H9 (cell line): ENCODE data around the gene ZNF2. TPM values are rescaled to one million over a fixed set of nuclear protein-coding genes. Genes with fewer than 3 reads are reported as not detected.

Experiments
- DNase-seq: peaks from one replicate; pipeline ENCODE4 v3.0.0-alpha.2; 2017
- H2AFZ ChIP-seq: one replicate; pipeline ENCODE4 v1.6.1; 2013; ENCODE audit warnings: mild to moderate bottlenecking, low read length, control low read depth, moderate library complexity
- H2AK5ac ChIP-seq: 2 replicates; pipeline ENCODE4 v1.6.1; 2013; ENCODE audit warnings: low read length, control low read depth, mixed read lengths; ENCODE audit not compliant: insufficient read length
- H2BK120ac ChIP-seq: one replicate; pipeline ENCODE4 v1.6.1; 2013; ENCODE audit warnings: low read depth, mild to moderate bottlenecking, low read length, control low read depth, inconsistent platforms; ENCODE audit not compliant: poor library complexity, severe bottlenecking
- H2BK12ac ChIP-seq: 2 replicates; pipeline ENCODE4 v1.6.1; 2013; ENCODE audit warnings: low read length, control low read depth, mixed read lengths, low read depth; ENCODE audit not compliant: insufficient read length
- H2BK15ac ChIP-seq: 2 replicates; pipeline ENCODE4 v1.6.1; 2013; ENCODE audit warnings: low read depth, low read length, control low read depth
- H2BK20ac ChIP-seq: one replicate; pipeline ENCODE4 v1.6.1; 2013; ENCODE audit warnings: low read depth, mild to moderate bottlenecking, low read length, control low read depth, inconsistent platforms; ENCODE audit not compliant: poor library complexity, severe bottlenecking
- H2BK5ac ChIP-seq: 2 replicates; pipeline ENCODE4 v1.6.1; 2013; ENCODE audit warnings: low read length, control low read depth, mixed read lengths; ENCODE audit not compliant: insufficient read length
- H3K14ac ChIP-seq: 2 replicates; pipeline ENCODE4 v1.6.1; 2013; ENCODE audit warnings: low read length, control low read depth; ENCODE audit not compliant: insufficient read depth
- H3K18ac ChIP-seq: 2 replicates; pipeline ENCODE4 v1.6.1; 2013; ENCODE audit warnings: low read depth, mild to moderate bottlenecking, mixed read lengths, low read length, control low read depth; ENCODE audit not compliant: insufficient read length
- H3K23ac ChIP-seq: 2 replicates; pipeline ENCODE4 v1.6.1; 2013; ENCODE audit warnings: low read length, control low read depth, mixed read lengths, low read depth; ENCODE audit not compliant: insufficient read length
- H3K23me2 ChIP-seq: 2 replicates; pipeline ENCODE4 v1.6.1; 2013; ENCODE audit warnings: low read depth, mild to moderate bottlenecking, mixed read lengths, low read length, control low read depth; ENCODE audit not compliant: insufficient read length, poor library complexity, severe bottlenecking
- H3K27ac ChIP-seq: 2 replicates; pipeline ENCODE4 v1.5.1; 2013; ENCODE audit warnings: low read length, control low read depth, mixed read lengths, low read depth; ENCODE audit not compliant: insufficient read length
- H3K27me3 ChIP-seq: 2 replicates; pipeline ENCODE4 v1.6.1; 2013; ENCODE audit warnings: low read length, control low read depth, inconsistent platforms; ENCODE audit not compliant: insufficient read depth
- H3K4ac ChIP-seq: 2 replicates; pipeline ENCODE4 v1.6.1; 2013; ENCODE audit warnings: low read depth, mild to moderate bottlenecking, control low read depth, inconsistent platforms, low read length, moderate library complexity
- H3K4me1 ChIP-seq: 2 replicates; pipeline ENCODE4 v1.6.1; 2013; ENCODE audit warnings: low read length, control low read depth, inconsistent platforms; ENCODE audit not compliant: insufficient read depth
- H3K4me2 ChIP-seq: 2 replicates; pipeline ENCODE4 v1.6.1; 2013; ENCODE audit warnings: low read length, control low read depth, mixed read lengths; ENCODE audit not compliant: insufficient read length, insufficient read depth
- H3K56ac ChIP-seq: 2 replicates; pipeline ENCODE4 v1.6.1; 2013; ENCODE audit warnings: low read depth, mild to moderate bottlenecking, mixed read lengths, low read length, control low read depth; ENCODE audit not compliant: insufficient read length
- H3K79me1 ChIP-seq: 2 replicates; pipeline ENCODE4 v1.6.1; 2013; ENCODE audit warnings: low read depth, mild to moderate bottlenecking, moderate library complexity, low read length, control low read depth, inconsistent platforms; ENCODE audit not compliant: insufficient read depth, poor library complexity, severe bottlenecking
- H3K79me2 ChIP-seq: 2 replicates; pipeline ENCODE4 v1.6.1; 2013; ENCODE audit warnings: low read length, control low read depth, inconsistent platforms; ENCODE audit not compliant: insufficient read depth
- H3K9ac ChIP-seq: 2 replicates; pipeline ENCODE4 v1.6.1; 2013; ENCODE audit warnings: low read length, control low read depth, mixed read lengths; ENCODE audit not compliant: insufficient read length; ENCODE audit errors: extremely low read depth
- H3K9me3 ChIP-seq: one replicate; pipeline ENCODE4 v1.6.1; 2013; ENCODE audit warnings: low read depth, low read length, inconsistent platforms; ENCODE audit not compliant: control insufficient read depth
- H3T11ph ChIP-seq: one replicate; pipeline ENCODE4 v1.6.1; 2013; ENCODE audit warnings: mild to moderate bottlenecking, low read length, control low read depth, inconsistent platforms
- H4K20me1 ChIP-seq: one replicate; pipeline ENCODE4 v1.6.1; 2013; ENCODE audit not compliant: control insufficient read depth, insufficient read length, insufficient read depth
- H4K5ac ChIP-seq: 2 replicates; pipeline ENCODE4 v1.6.1; 2013; ENCODE audit warnings: low read depth, mild to moderate bottlenecking, mixed read lengths, low read length, control low read depth; ENCODE audit not compliant: insufficient read length
- H4K8ac ChIP-seq: replicated peaks from 2 replicates; pipeline ENCODE4 v1.6.1; 2013; ENCODE audit warnings: low read length, control low read depth, mixed read lengths, low read depth; ENCODE audit not compliant: insufficient read length
- H4K91ac ChIP-seq: 2 replicates; pipeline ENCODE4 v1.6.1; 2013; ENCODE audit warnings: low read depth, mild to moderate bottlenecking, moderate library complexity, mixed read lengths, low read length, control low read depth; ENCODE audit not compliant: insufficient read length
- H3K27ac Mint-ChIP-seq, 3 experiments: 2 replicates in 2 of 3; 3 replicates in 1 of 3; pipeline ENCODE4 v1.8.0; 2020 to 2021; ENCODE audit warnings: mixed read lengths in 3 of 3, mild to moderate bottlenecking in 1 of 3, moderate library complexity in 1 of 3
- H3K27me3 Mint-ChIP-seq: 2 replicates; pipeline ENCODE4 v1.8.0; 2021; ENCODE audit warnings: low read depth, mild to moderate bottlenecking, moderate library complexity, mixed read lengths
- H3K36me3 Mint-ChIP-seq, 3 experiments: 2 replicates in 2 of 3; 3 replicates in 1 of 3; pipeline ENCODE4 v1.8.0; 2020 to 2021; ENCODE audit warnings: low read depth in 3 of 3, mixed read lengths in 3 of 3; ENCODE audit not compliant: insufficient read depth in 1 of 3
- H3K4me1 Mint-ChIP-seq, 2 experiments: 2 replicates each; pipeline ENCODE4 v1.8.0; 2020; ENCODE audit warnings: mixed read lengths in 2 of 2
- H3K4me3 Mint-ChIP-seq, 2 experiments: 2 replicates in 1 of 2; 3 replicates in 1 of 2; pipeline ENCODE4 v1.8.0; 2020 to 2021; ENCODE audit warnings: mild to moderate bottlenecking in 2 of 2, mixed read lengths in 2 of 2, moderate library complexity in 1 of 2
- H3K9me3 Mint-ChIP-seq, 2 experiments: 2 replicates in 1 of 2; 3 replicates in 1 of 2; pipeline ENCODE4 v1.8.0; 2020; ENCODE audit warnings: mild to moderate bottlenecking in 2 of 2, mixed read lengths in 2 of 2, moderate library complexity in 1 of 2
- CTCF ChIP-seq: fragments of 200-600 bp; sonication (generic); conservative IDR thresholded peaks from 3 replicates; pipeline ENCODE4 v1.8.0; 2021; ENCODE audit warnings: antibody characterized with exemption, mild to moderate bottlenecking
- WGBS: extraction: QIAGEN DNeasy Blood & Tissue Kit; methylation state at CpG from one replicate; pipeline ENCODE4 v1.1.7; 2013; ENCODE audit warnings: missing lambda C conversion rate, low lambda C conversion rate, mixed read lengths; ENCODE audit not compliant: insufficient read length; ENCODE audit errors: extremely low coverage; 5-methylcytosine and 5-hydroxymethylcytosine counted together
- total RNA-seq: library from RNA; stranded (reverse); gene quantifications from 2 replicates; pipeline ENCODE4 v1.2.1, GENCODE V29; 2021

The ZNF2 gene
- total RNA-seq, 1 experiment from 2014 or later = 2.2 TPM

DNA sequence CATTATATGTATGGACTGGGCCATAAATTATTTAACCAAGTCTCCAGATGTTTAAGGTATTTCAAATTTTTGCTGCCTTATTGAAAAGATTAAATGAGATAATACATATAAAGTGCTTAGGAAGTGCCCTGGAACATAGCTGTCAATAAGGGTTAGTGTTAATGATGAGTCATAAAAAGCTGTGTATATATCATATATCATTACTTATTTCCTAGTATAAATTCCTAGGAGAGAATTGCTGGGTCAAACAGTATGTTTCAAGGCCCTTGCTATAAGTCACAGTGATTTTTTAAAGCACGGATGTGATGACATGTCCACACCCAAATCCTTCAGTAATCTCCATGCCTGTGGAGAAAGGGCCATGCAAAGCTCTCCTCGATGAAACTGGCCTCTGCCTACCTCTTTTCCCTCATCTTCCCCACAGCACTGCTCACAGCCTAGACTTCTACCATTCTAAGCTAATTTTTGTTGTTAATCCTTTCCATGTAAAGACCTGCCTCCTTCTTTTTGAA lies 8.5 kb downstream of the ZNF2 start:
- Histone ChIP-seq H3K9me3 (no peaks in the 10 kb centered on the region), H2BK5ac (no peak overlapping the region), H4K5ac (no peak overlapping the region), H2BK120ac (no peak overlapping the region), H3K56ac (no peak overlapping the region), H3K14ac (no peak overlapping the region), H3K79me1 (peaks cover 3% of the 10 kb centered on the region), H4K20me1 (no peaks in the 10 kb centered on the region), H3K18ac (no peak overlapping the region), H2BK12ac (no peak overlapping the region), H3K79me2 (no peaks in the 10 kb centered on the region), H3K4me1 (no peaks in the 10 kb centered on the region), H3K27ac (no peak overlapping the region), H3K27me3 (no peaks in the 10 kb centered on the region), H2AFZ (no peak overlapping the region), H3K23me2 (no peaks in the 10 kb centered on the region), H2BK20ac (no peak overlapping the region), H4K91ac (no peak overlapping the region), H2AK5ac (no peak overlapping the region), H3T11ph (no peak overlapping the region), H3K4me2 (no peak overlapping the region), H3K9ac (no peak overlapping the region), H2BK15ac (no peak overlapping the region), H3K4ac (no peak overlapping the region), H4K8ac (no peak overlapping the region), H3K23ac (no peak overlapping the region)
- no peak overlapping the region for H3K27ac Mint-ChIP-seq
- H3K4me1 Mint-ChIP-seq = no peaks in the 10 kb centered on the region
- H3K4me3 Mint-ChIP-seq = no peak overlapping the region
- H3K9me3 Mint-ChIP-seq = no peaks in the 10 kb centered on the region
- TF ChIP-seq CTCF = no peak
- peaks cover 0 to under 1% (median 0%) of the 10 kb centered on the region in 3 experiments; a peak in 2 of 7 replicates for H3K36me3 Mint-ChIP-seq
- no peak for DNase-seq
- WGBS = no CpG with 5 or more reads among the region's 2 CpGs
- H3K27me3 Mint-ChIP-seq = no peaks in the 10 kb centered on the region; the same call in 1 of the 2 replicates
